Heart left ventricle (tissue), 13 donors: ENCODE results near the gene MAG.

ENCODE experiments used
- POLR2A ChIP-seq, 2 donors: fragments of 450-650 bp; IDR thresholded peaks; one replicate each; pipeline ENCODE4 v1.6.1; 2017; ENCODE audit warnings: antibody characterized with exemption in 2 of 2, mild to moderate bottlenecking in 2 of 2, moderate library complexity in 2 of 2
- TF ChIP-seq, protein P1 (sequence below), 12 donors: fragments of 200-600 bp; sonication (generic) in 4 of 12; IDR thresholded peaks; one replicate each; pipeline versions ENCODE4 v1.5.0 to v1.8.0; 2018 to 2022; ENCODE audit warnings: antibody characterized with exemption in 12 of 12, mild to moderate bottlenecking in 5 of 12
- donor health status: ischemic (EF 13 %, LVEDD 7.1; RV severe dilation, severe dysfunction).
- donor health status: DM: no; HTN: yes; CAD: no.
- donor health status: DM: no; HTN: no; CAD: no.
- donor health status: ischemic (EF 25% LVEDD 6.9; RV normal size, moderate dysfunction).
- donor health status: ischemic (EF 25% LVEDD 5.7; RV mildly dilated, moderate dysfunction).
- donor health status: ischemic (EF 35%, LVEDD 5.7; RV mildly dilated, moderate dysfunction).
- donor health status: nonischemic (EF 11% LVEDD 7.7; RV severe dilation, severe dysfunction).
- donor health status: DM: yes; HTN: yes; CAD: no.
- donor health status: PGD.
- donor health status: ischemic (EF 29% LVEDD 5.4; RV normal size, mild dysfunction).
- donor health status: nonischemic (EF 23%, LVEDD 6.1; RV moderate dilation, normal function).

DNA sequence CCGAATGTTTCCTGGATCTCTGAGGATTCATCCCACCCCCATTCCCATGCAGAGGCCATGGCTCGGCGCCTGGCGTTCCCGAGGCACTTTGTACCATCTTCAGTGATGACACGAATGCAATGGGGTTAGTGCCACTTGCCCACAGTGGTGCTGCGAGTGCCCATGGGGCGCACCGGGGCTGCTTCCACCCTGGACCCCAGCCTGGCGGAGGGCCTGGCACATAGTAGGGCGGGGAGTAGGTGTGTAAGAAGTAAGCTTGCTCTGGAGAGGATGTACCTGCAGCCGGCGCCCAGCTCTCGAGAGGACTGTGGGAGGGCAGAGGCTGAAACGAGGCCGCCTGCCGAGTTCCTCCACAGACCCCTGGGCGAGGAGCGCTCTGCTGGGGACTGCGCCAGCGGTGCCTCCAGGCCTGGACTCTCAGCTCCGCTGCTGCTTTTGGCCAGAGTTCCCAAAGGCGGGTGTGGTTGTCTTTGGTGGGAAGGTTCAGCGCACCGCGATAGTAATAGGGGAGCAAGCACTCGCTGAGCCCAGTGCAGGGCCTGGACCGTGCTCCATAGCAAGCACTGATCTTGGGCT is 15.2 kb upstream of the MAG start:
- no peak for TF ChIP-seq POLR2A (IDR thresholded peaks at IDR 0.05)
- TF ChIP-seq, protein P1, sequence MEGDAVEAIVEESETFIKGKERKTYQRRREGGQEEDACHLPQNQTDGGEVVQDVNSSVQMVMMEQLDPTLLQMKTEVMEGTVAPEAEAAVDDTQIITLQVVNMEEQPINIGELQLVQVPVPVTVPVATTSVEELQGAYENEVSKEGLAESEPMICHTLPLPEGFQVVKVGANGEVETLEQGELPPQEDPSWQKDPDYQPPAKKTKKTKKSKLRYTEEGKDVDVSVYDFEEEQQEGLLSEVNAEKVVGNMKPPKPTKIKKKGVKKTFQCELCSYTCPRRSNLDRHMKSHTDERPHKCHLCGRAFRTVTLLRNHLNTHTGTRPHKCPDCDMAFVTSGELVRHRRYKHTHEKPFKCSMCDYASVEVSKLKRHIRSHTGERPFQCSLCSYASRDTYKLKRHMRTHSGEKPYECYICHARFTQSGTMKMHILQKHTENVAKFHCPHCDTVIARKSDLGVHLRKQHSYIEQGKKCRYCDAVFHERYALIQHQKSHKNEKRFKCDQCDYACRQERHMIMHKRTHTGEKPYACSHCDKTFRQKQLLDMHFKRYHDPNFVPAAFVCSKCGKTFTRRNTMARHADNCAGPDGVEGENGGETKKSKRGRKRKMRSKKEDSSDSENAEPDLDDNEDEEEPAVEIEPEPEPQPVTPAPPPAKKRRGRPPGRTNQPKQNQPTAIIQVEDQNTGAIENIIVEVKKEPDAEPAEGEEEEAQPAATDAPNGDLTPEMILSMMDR (IDR thresholded peaks at IDR 0.05), result no peak
